PC-3 (cell line): ENCODE results near the gene MOCS1. TPM values are rescaled to one million over a fixed set of nuclear protein-coding genes. Genes with fewer than 3 reads are reported as not detected.
A peak's percentile ranks its signal among the peaks of the same experiment; 100 is the strongest.

Experiments
- ATAC-seq: fragments of 200-7000 bp; cut with Tn5 transposase; 2 replicates; pipeline ENCODE4 v1.9.1; 2020; ENCODE audit warnings: mild to moderate bottlenecking, moderate library complexity
- BruUV-seq: library from RNA; stranded (reverse); fragments of 400-500 nt; replicated peaks from 2 replicates; lab custom pipeline; 2021; lab: Mats Ljungman, UMichigan
- CTCF ChIA-PET: fragments of 300-600 bp; sonication (Branson Sonifier 250); formaldehyde crosslinking; loops from one replicate; lab custom pipeline; 2022; ENCODE audit warnings: antibody characterized with exemption; lab: Charles Lee
- POLR2A ChIA-PET: fragments of 300-600 bp; sonication (Branson Sonifier 250); formaldehyde crosslinking; loops from one replicate; lab custom pipeline; 2022; ENCODE audit warnings: antibody characterized with exemption; ENCODE audit not compliant: unreplicated experiment; lab: Charles Lee
- DNase-seq: peaks from one replicate; pipeline ENCODE4 v3.0.0-alpha.2; 2015
- H2AFZ ChIP-seq: fragments of 300-600 bp; sonication (generic); 2 replicates; pipeline ENCODE4 v1.6.0; 2016; ENCODE audit warnings: antibody characterized with exemption, low read length
- H3F3A ChIP-seq: fragments of 300-600 bp; sonication (generic); one replicate; pipeline ENCODE4 v1.6.0; 2017; ENCODE audit warnings: antibody characterized with exemption, low read length, control low read depth, mild to moderate bottlenecking; ENCODE audit not compliant: unreplicated experiment
- H3K27ac ChIP-seq: fragments of 300-600 bp; sonication (generic); 2 replicates; pipeline ENCODE4 v1.5.1; 2016; ENCODE audit warnings: mild to moderate bottlenecking, low read length
- H3K27me3 ChIP-seq: fragments of 300-600 bp; sonication (generic); 2 replicates; pipeline ENCODE4 v1.6.1; 2016; ENCODE audit warnings: low read length, mixed read lengths
- H3K36me3 ChIP-seq: fragments of 300-600 bp; sonication (generic); 2 replicates; pipeline ENCODE4 v1.6.1; 2016; ENCODE audit warnings: low read depth, mixed run types, low read length, mixed read lengths
- H3K4me1 ChIP-seq: fragments of 300-600 bp; sonication (generic); 2 replicates; pipeline ENCODE4 v1.5.1; 2016; ENCODE audit warnings: low read length; ENCODE audit not compliant: insufficient read depth
- H3K4me2 ChIP-seq: fragments of 300-600 bp; sonication (generic); 2 replicates; pipeline ENCODE4 v1.6.0; 2016; ENCODE audit warnings: low read length
- H3K4me3 ChIP-seq: fragments of 300-600 bp; sonication (generic); 2 replicates; pipeline ENCODE4 v1.5.1; 2016; ENCODE audit warnings: mild to moderate bottlenecking, low read length, mixed read lengths
- H3K79me2 ChIP-seq: fragments of 300-600 bp; sonication (generic); 2 replicates; pipeline ENCODE4 v1.6.1; 2017; ENCODE audit warnings: low read length, mixed read lengths
- H3K9ac ChIP-seq: fragments of 300-600 bp; sonication (generic); 2 replicates; pipeline ENCODE4 v1.6.0; 2016; ENCODE audit warnings: mild to moderate bottlenecking, low read length
- H3K9me2 ChIP-seq: fragments of 300-600 bp; sonication (generic); replicated peaks from 2 replicates; pipeline ENCODE4 v1.6.1; 2016; ENCODE audit warnings: mixed run types, low read length, mixed read lengths
- H3K9me3 ChIP-seq: fragments of 300-600 bp; sonication (generic); 2 replicates; pipeline ENCODE4 v1.6.1; 2016; ENCODE audit warnings: low read length, mixed read lengths
- H4K20me1 ChIP-seq: fragments of 300-600 bp; sonication (generic); 2 replicates; pipeline ENCODE4 v1.6.1; 2016; ENCODE audit warnings: low read length, mixed read lengths
- EZH2 ChIP-seq: fragments of 300-600 bp; sonication (generic); IDR thresholded peaks from one replicate; pipeline ENCODE4 v1.6.1; 2017; ENCODE audit warnings: antibody characterized with exemption, mild to moderate bottlenecking, low read length; ENCODE audit not compliant: unreplicated experiment
- EZH2phosphoT487 ChIP-seq: fragments of 300-600 bp; sonication (generic); IDR thresholded peaks from 2 replicates; pipeline ENCODE4 v1.6.1; 2018; ENCODE audit warnings: mild to moderate bottlenecking, antibody characterized with exemption, low read length, borderline replicate concordance
- intact Hi-C: fragments of 100-400 bp; cut with micrococcal nuclease; formaldehyde crosslinking; loops from 2 replicates; pipeline ENCODE4 v1.9.0; 2023
- total RNA-seq: library from RNA; depleted of rRNA; stranded (reverse); fragments of >200 nt; gene quantifications from 2 replicates; pipeline ENCODE4 v1.2.3, GENCODE V29; 2014
- TF ChIP-seq, protein P1 (sequence below): fragments of 300-600 bp; sonication (generic); conservative IDR thresholded peaks from 2 replicates; pipeline ENCODE4 v1.5.1; 2017; ENCODE audit warnings: antibody characterized with exemption, low read depth, mild to moderate bottlenecking, low read length

The MOCS1 gene
- total RNA-seq, 1 experiment from 2014 or later = 6.0 TPM

DNA sequence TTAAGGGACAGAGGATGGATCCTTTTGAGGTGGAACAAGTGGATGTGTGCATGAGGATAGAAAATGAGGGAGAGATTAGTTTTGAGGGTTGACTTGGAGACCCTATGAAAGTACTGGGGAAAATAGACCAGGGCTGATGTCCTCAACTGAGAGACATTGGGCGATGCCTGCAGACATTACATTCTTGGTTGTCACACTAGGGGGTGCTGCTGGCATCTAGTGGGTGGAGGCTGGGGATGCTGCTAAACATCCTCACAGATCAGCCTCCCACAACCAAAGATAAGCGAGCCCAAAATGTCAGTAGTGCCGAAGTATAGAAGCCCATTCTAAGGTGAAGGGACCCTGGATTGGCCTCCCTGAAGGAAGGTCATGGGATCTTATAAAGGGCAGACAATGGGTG, 63.3 kb downstream of the MOCS1 start:
- H3K9ac ChIP-seq = no peak overlapping the region
- H3K4me3 ChIP-seq = no peak overlapping the region
- intact Hi-C loops = no loop called here
- no TSS peak for BruUV-seq
- no peak overlapping the region for H3K27ac ChIP-seq
- ChIA-PET CTCF (no interaction called here), POLR2A (no interaction called here)
- H3F3A ChIP-seq = no peaks in the 10 kb centered on the region
- H3K4me2 ChIP-seq = no peak overlapping the region
- H2AFZ ChIP-seq = no peak overlapping the region
- ATAC-seq (no peak), DNase-seq (no peak)
- TF ChIP-seq, protein P1, sequence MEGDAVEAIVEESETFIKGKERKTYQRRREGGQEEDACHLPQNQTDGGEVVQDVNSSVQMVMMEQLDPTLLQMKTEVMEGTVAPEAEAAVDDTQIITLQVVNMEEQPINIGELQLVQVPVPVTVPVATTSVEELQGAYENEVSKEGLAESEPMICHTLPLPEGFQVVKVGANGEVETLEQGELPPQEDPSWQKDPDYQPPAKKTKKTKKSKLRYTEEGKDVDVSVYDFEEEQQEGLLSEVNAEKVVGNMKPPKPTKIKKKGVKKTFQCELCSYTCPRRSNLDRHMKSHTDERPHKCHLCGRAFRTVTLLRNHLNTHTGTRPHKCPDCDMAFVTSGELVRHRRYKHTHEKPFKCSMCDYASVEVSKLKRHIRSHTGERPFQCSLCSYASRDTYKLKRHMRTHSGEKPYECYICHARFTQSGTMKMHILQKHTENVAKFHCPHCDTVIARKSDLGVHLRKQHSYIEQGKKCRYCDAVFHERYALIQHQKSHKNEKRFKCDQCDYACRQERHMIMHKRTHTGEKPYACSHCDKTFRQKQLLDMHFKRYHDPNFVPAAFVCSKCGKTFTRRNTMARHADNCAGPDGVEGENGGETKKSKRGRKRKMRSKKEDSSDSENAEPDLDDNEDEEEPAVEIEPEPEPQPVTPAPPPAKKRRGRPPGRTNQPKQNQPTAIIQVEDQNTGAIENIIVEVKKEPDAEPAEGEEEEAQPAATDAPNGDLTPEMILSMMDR = no peak
- TF ChIP-seq EZH2 = no peak
- no peaks in the 10 kb centered on the region for H4K20me1 ChIP-seq
- H3K27me3 ChIP-seq = no peaks in the 10 kb centered on the region
- no peaks in the 10 kb centered on the region for H3K36me3 ChIP-seq
- no peaks in the 10 kb centered on the region for H3K9me3 ChIP-seq
- no peaks in the 10 kb centered on the region for H3K79me2 ChIP-seq
- H3K9me2 ChIP-seq = no peaks in the 10 kb centered on the region
- no peaks in the 10 kb centered on the region for H3K4me1 ChIP-seq

DNA sequence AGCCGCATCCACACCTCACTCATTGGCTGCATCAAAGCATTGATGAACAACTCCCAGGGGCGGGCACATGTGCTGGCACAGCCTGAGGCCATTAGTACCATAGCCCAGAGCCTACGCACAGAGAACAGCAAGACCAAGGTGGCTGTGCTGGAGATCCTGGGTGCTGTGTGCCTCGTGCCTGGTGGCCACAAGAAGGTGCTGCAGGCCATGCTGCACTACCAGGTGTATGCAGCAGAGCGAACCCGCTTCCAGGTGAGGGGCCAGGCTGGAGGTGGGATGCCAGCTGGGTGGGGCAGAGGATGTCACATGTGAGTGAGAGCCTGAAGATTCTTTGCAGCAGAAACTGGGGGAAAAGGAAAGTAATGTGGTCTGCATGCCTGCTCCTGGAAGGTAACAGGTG, 66.7 kb downstream of the MOCS1 start:
- ATAC-seq = no peak
- ChIA-PET POLR2A (no interaction called here), CTCF (no interaction called here)

More for the DNA sequence above, 66.7 kb downstream of the MOCS1 start:
- no peaks in the 10 kb centered on the region for H3K79me2 ChIP-seq
- no peak overlapping the region for H3K9ac ChIP-seq
- no peak overlapping the region for H3K4me3 ChIP-seq
- no peak for DNase-seq
- no peaks in the 10 kb centered on the region for H3K4me1 ChIP-seq
- no peaks in the 10 kb centered on the region for H3K9me2 ChIP-seq
- TF ChIP-seq EZH2 = no peak
- TF ChIP-seq, protein P1 = peak; percentile 37
- no peak for TF ChIP-seq EZH2phosphoT487
- no peak overlapping the region for H3K27ac ChIP-seq
- no TSS peak for BruUV-seq
- no peak overlapping the region for H3K4me2 ChIP-seq
- H4K20me1 ChIP-seq = no peaks in the 10 kb centered on the region
- no peak overlapping the region for H2AFZ ChIP-seq
- H3K9me3 ChIP-seq = no peaks in the 10 kb centered on the region
- H3F3A ChIP-seq = no peaks in the 10 kb centered on the region
- no peaks in the 10 kb centered on the region for H3K27me3 ChIP-seq
- intact Hi-C loops = no loop called here
- no peaks in the 10 kb centered on the region for H3K36me3 ChIP-seq
